ENCODE results near the gene LMCD1. TPM values are rescaled to one million over a fixed set of nuclear protein-coding genes. Genes with fewer than 3 reads are reported as not detected.

LMCD1 gene
- total RNA-seq, 1 experiment from 2014 or later = 24.3 TPM

- DNase-seq (ENCODE audit: low read depth, low spot score) = no peak
- in situ Hi-C loops (cut with HindIII; ENCODE audit: low pct_unique_long_range_greater_than_20kb, low sequenced_read_pairs) = no loop called here
Measured at GRCh38 chr3:8542190-8543135, 40.8 kb downstream of the LMCD1 start.

DNA sequence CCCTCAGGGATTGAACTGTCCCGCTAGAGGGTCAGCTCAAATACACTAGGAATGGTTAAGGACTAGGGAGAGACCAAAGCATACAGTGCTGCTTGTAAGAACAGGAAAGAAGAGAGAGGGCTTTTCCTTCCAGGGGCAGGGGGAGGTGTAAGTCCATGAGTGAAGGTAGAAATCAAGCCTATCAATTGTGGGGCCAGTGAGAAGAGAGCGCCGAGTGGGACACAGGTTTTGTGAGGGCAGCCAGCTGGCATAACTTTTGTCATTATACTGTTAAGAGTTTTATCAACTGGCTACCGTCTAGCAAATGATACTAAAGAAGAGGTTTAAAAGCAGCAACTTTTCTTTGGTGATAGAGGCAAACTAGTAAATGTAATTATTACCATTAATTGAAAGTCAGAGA, 45.0 kb downstream of the LMCD1 start:
- DNase-seq (ENCODE audit: low read depth, low spot score) = no peak
- in situ Hi-C loops (cut with HindIII; ENCODE audit: low pct_unique_long_range_greater_than_20kb, low sequenced_read_pairs) = no loop called here

GRCh38 chr3:8548502-8549275, 47.1 kb downstream of the LMCD1 start:
- in situ Hi-C loops (cut with HindIII; ENCODE audit: low pct_unique_long_range_greater_than_20kb, low sequenced_read_pairs) = no loop called here

GRCh38 chr3:8549354-8549753, 47.7 kb downstream of the LMCD1 start:
- DNase-seq (ENCODE audit: low read depth, low spot score) = no peak
- in situ Hi-C loops (cut with HindIII; ENCODE audit: low pct_unique_long_range_greater_than_20kb, low sequenced_read_pairs) = no loop called here

More at GRCh38 chr3:8548502-8549275, 47.1 kb downstream of the LMCD1 start:
- DNase-seq (ENCODE audit: low read depth, low spot score) = no peak

GRCh38 chr3:8550611-8551010, 49.0 kb downstream of the LMCD1 start:
- in situ Hi-C loops (cut with HindIII; ENCODE audit: low pct_unique_long_range_greater_than_20kb, low sequenced_read_pairs) = no loop called here
- no peak for DNase-seq (ENCODE audit: low read depth, low spot score)

- in situ Hi-C loops (cut with HindIII; ENCODE audit: low pct_unique_long_range_greater_than_20kb, low sequenced_read_pairs) = no loop called here
- DNase-seq (ENCODE audit: low read depth, low spot score) = no peak
Measured at GRCh38 chr3:8552223-8552762, 50.7 kb downstream of the LMCD1 start.

DNA sequence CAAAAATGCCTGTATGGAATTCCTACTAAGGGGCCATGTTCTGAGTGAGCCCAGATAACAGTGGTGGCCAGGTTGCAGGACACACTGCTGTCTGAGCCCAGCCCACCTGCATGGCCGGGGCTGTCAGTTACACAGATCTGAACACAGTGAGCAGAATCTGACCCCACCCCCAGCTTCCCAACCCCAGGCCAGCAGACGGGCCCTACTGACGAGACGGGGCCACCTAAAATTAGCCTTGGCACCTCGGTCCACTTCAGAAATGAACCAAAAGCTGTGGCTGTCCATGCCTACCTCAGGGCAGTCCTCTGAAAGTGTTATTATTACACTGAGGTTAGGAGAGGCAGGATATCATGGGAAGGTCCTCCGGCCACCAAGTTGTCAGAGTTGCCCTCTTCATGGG, 51.8 kb downstream of the LMCD1 start:
- no peak for DNase-seq (ENCODE audit: low read depth, low spot score)
- in situ Hi-C loops (cut with HindIII; ENCODE audit: low pct_unique_long_range_greater_than_20kb, low sequenced_read_pairs) = no loop called here

GRCh38 chr3:8554696-8555095, 53.1 kb downstream of the LMCD1 start:
- in situ Hi-C loops (cut with HindIII; ENCODE audit: low pct_unique_long_range_greater_than_20kb, low sequenced_read_pairs) = no loop called here
- no peak for DNase-seq (ENCODE audit: low read depth, low spot score)

DNA sequence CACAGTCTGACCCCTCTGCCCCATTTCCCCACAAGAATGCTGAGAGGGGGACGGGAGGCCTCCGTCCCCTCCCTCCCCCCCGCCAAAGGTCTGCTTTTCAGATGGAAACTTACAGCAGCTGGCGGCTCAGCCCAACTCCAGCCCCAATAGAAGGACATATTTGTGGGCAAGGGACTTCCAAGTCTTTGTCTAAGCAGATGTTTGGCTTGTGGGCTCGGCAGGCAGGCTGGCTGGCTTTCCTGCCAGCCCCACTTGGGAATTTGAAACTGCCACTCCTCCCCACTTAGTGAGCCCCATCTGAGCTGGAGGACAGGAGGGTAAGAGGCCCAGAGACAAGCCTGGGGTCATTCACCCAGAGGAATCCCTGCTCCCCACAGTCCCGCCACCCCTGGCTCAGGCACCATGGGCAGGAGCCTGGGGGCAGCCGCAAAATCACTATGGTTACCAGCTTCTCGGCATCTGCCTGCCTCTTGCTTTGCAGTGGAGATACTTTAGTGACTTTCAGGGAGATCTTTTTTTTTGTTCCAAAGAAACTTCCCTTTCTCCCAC, 53.6 kb downstream of the LMCD1 start:
- in situ Hi-C loops (cut with HindIII; ENCODE audit: low pct_unique_long_range_greater_than_20kb, low sequenced_read_pairs) = no loop called here
- DNase-seq (ENCODE audit: low read depth, low spot score) = no peak

DNA sequence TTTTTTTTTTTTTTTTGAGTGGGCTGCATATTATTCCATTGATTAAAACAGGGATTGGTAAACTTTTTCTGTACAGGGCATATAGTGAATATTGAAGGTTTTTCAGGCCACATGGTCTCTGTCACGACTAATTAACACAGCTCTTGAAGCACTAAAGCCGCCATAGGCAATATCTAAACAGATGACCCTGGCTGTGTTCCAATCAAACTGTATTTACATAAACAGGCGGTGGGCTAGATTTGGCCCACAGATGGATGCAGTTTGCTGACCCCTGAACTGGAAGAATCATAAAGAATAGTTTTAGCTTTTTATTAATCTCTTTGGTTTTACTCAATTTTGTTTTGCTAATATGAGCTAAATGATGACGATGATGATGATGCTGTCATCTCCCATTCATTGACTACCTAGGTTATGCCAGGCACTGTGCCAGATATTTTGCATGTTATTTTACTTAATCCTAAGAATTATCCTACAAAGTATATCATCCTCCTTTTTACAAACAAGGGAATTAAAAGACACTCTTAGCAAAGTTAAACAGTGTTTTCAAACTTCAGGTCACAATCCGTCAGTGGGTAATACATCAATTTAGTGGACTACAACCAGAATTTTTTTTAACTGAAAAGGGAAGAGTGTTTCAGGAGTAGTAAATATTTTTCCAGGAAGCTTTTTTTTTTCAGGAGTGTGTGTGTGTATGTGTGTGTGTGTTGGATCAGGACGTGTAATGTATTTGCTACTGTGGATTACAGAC, 54.3 kb downstream of the LMCD1 start:
- DNase-seq (ENCODE audit: low read depth, low spot score) = no peak
- in situ Hi-C loops (cut with HindIII; ENCODE audit: low pct_unique_long_range_greater_than_20kb, low sequenced_read_pairs) = no loop called here

GRCh38 chr3:8556473-8556869, 54.8 kb downstream of the LMCD1 start:
- in situ Hi-C loops (cut with HindIII; ENCODE audit: low pct_unique_long_range_greater_than_20kb, low sequenced_read_pairs) = no loop called here
- no peak for DNase-seq (ENCODE audit: low read depth, low spot score)

DNA sequence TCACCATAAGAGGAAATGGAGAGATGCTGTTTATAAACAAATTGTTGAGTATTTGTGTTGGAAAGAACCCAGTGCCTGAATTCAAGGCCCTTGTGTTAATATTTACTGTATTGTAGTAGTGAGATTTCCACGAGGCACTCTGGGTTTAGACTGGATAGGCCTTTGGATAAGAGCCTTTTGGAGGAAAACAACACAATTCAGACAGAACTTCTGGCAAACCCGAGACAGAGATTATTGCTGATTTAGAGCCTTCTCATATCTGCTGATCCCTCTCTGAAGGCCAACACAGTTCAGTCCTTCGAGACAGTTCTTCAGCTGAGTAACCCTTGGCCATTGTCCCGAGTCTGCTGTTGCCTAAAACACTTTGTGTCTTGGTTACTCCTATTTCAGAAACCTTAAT, 55.7 kb downstream of the LMCD1 start:
- in situ Hi-C loops (cut with HindIII; ENCODE audit: low pct_unique_long_range_greater_than_20kb, low sequenced_read_pairs) = no loop called here
- no peak for DNase-seq (ENCODE audit: low read depth, low spot score)

DNA sequence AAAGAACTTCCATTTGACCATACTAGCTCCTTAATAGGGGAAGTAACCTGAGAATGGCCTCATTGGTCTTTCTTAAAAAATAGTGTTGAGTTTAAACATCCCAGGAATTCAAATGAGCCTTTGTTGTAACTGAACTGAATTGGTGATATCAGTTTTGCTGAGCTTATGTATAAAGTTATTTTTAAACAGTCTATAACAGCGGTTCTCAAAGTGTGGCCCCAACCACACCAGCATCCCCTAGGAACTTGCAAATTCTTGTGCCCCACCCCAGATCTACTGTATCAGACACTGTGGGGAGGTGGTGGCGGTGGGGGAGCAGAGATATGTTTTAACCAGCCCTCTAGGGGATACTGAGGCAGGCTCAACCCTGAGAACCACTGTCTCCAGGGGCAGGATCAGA, 57.0 kb downstream of the LMCD1 start:
- in situ Hi-C loops (cut with HindIII; ENCODE audit: low pct_unique_long_range_greater_than_20kb, low sequenced_read_pairs) = no loop called here
- no peak for DNase-seq (ENCODE audit: low read depth, low spot score)

DNA sequence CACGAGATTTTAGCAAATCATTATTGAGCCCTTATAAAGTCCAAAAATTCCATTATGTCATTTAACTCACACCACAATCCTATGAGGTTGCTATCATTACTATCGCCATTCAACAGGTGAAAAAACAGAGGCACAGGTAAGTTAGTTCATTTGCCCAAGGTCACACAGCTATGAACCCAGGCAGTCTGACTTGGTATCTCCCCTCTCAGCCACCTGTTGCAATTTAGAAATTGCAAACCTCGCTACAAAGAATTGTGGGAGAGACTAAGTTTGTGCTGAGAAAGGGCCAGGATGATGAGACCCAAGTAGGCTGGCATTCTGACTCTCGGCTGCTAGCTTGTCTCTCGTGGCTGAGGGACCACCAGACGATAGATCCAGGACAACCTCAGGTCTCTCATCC, 57.7 kb downstream of the LMCD1 start:
- no peak for DNase-seq (ENCODE audit: low read depth, low spot score)

GRCh38 chr3:8560366-8561007, 58.9 kb downstream of the LMCD1 start:
- DNase-seq (ENCODE audit: low read depth, low spot score) = no peak
- in situ Hi-C loops (cut with HindIII; ENCODE audit: low pct_unique_long_range_greater_than_20kb, low sequenced_read_pairs) = no loop called here

More for the DNA sequence above, 57.7 kb downstream of the LMCD1 start:
- in situ Hi-C loops (cut with HindIII; ENCODE audit: low pct_unique_long_range_greater_than_20kb, low sequenced_read_pairs) = no loop called here

DNA sequence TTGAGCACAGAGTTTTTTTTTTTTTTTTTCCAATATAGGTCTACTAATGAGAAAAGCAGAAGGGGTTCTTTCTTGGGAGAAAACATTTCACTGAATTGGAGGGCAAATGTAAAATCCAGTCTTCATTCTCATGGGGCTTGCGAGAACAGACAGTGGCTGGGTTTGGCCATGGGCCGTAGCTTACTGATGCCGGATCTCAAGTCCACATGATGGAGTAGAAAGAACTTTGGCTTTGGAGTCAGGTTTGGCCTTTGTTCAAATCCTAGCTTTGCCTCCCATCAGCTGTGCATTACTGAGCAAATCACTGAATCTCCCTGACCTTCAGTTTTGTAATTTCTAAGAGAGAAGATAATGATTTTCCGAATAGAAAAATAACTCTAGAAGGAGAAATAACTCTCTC, 59.7 kb downstream of the LMCD1 start:
- in situ Hi-C loops (cut with HindIII; ENCODE audit: low pct_unique_long_range_greater_than_20kb, low sequenced_read_pairs) = no loop called here
- no peak for DNase-seq (ENCODE audit: low read depth, low spot score)

DNA sequence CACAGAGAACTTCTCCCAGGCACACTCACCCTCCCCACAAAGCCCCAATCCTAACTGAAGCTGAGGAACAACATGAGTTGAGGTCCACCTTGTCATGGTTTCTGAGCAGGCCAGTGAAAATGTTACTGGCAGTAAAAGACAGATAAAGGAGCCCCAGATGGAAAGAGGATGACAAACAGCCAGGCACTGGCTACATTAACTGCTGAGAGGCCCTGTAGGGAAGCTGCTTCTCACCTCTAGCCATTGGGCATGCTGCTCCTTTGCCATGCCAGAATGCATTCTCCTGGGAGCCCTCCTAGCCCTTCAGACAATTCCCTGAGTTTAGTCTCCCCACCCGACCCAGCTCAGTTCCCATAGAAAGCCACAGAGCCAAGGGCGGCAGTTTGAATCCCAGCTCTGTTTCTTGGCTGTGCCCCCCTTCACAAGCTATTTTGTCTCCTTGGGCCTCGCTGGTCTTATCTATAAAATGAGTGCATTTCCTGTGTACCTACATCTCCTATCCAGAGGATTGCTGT, 60.5 kb downstream of the LMCD1 start:
- DNase-seq (ENCODE audit: low read depth, low spot score) = no peak
- in situ Hi-C loops (cut with HindIII; ENCODE audit: low pct_unique_long_range_greater_than_20kb, low sequenced_read_pairs) = no loop called here
